Nucleus accumbens (tissue), 56 donors: ENCODE data around the gene PRMT1.

Experiments used
- DNase-seq, 56 donors: peaks; one replicate each; lab custom pipeline; 2025; lab: John Stamatoyannopoulos, UW

PRMT1 gene

DNA sequence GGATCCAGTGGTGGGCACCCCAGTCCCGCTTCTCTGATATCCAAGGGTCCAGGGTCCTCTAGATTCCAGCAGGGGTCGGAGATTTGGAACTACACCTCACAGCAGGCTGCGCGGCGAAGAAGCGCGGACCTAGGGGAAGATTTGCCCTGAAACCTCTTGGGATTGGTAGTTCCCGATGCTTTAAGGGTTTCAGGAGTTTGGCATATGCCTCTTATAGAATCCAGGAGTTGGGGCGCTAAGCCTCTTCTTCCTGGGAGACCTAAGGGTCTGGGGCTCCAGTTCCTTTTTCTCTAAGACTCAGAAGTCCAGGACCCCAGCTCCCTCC, 11.0 kb upstream of the PRMT1 start:
- DNase-seq, result no peak

DNA sequence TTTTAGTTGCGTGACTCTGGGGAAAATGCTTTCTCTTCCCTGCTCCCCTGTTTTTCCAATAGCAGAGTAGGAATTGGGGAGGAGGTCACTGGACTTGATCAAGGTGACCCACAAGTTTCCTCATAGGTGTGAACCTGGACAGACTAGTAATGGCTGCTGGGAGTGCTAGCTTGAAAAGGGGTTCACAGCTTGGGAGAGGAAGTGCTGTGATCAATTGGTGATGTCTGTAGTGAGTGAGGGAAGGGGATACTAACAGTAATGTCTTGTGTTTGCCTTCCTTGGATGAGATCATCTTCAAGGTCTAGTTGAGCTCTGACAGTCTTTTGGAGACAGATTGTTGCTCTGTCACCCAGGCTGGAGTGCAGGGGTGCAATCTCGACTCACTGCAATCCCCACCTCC, 9.6 kb upstream of the PRMT1 start:
- DNase-seq, result no peak

DNA sequence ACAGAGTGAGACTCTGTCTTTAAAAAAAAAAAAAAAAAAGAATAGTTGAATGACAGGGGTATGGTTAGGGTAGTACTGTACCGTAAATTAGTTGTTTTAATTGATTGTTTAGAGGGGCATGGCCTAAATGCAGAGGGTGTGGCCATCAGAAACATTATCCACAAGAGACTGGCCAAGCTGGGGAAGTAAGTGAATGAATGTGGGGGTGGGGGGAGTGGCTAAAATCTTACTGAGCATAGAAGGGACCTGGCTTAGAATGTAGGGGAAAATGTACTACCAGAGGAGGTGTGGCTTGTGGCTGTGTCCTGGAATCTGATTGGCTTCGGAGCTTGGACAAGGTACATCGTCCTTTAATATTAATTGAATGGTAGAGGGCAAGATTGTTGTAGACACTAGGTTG, 7.6 kb upstream of the PRMT1 start:
- no peak for DNase-seq

DNA sequence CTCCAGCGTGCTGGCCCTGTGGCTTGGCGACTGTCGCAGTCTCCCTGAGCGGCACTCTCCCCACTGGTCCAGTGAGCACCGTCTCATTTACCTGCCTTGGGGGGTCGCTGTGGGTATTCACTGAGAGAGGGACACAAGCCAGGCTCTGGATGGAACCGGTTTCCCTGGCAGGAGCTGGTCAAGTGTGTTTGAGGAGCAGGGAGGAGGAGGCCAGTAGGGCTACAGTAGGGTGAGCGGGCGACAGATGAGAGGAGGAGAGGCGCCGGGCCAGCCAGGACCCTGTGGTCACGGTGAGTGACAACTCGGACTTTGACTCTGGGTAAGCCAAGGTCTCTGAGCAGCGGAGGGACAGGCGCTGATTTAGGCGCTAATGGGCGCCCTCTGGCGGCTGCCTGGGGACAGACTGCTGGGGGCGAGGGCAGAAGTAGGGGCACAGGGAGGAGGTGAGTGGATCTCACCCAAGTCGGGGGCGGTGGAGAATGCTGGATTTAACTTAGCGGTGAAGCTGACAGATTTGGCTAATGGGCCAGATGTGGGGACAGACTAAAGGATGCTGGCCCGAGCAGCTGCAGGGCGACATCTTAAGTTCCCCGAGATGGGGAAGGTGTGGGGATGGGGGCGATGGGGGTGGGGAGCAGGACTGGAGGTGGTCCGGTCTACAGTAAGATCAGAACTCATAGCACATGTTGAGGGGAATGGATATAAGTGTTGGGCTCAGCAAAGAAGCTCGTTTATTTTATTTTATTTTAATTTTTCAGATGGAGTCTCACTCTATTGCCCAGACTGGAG, 4.7 kb upstream of the PRMT1 start:
- DNase-seq, result peak in 51 of 56 donors; percentile 14 to 84 (median 49)

DNA sequence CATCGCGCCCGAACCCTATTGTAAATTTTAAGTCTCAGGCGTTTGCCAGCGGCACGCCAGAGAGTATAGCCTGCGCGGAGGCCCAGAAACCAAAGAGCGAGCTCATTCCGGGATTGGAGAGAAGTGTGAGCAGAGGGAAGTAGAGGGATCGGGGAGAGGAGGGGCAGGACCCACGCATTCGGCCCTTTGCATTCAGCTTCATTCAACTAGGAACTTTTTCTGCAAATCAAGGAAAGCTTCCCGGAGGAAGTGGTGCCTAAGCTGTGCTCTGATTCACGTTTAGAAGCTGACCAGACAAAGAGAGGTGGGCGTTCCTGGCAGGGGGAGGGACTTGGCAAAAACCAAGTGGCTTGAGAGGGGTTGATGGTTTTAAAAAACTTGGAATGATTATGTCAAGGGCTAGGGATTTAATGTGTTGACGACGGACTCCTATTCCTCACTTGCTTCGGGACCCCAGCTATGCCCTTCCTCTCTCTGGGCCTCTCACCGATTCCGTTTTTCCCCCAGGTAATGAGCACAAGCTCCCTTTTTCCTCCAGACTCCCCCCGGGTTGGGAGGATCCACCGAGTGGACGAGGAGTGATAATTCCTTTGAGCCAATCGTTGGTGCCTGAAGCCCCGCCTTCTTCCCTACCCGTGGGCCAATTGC, 811 bp upstream of the PRMT1 start:
- DNase-seq, result peak in 26 of 56 donors; percentile 42 to 94 (median 81)

DNA sequence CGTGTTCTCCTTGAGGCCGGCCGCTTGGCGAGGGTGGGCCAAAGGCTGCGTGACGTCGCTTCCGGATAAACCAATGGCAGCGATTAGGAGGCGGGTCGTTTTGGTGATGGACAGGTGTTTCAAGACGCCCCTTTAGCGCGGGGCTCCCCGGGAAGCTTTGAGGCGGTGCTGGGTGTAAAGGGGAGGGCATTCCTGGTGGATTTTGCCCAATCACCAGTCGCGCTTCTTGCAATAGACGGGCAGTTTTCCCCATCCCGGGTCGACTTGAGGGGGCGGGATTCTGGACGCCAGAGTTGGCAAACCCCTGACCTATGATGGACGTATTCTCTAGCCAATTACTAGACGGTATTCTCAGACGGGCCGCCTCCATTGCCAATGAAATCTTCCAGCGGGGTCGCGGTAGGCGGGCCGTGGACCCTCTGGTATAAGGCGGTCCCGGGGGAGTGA, 264 bp upstream of the PRMT1 start:
- DNase-seq, result peak; percentile 98 to 100 (median 100)

DNA sequence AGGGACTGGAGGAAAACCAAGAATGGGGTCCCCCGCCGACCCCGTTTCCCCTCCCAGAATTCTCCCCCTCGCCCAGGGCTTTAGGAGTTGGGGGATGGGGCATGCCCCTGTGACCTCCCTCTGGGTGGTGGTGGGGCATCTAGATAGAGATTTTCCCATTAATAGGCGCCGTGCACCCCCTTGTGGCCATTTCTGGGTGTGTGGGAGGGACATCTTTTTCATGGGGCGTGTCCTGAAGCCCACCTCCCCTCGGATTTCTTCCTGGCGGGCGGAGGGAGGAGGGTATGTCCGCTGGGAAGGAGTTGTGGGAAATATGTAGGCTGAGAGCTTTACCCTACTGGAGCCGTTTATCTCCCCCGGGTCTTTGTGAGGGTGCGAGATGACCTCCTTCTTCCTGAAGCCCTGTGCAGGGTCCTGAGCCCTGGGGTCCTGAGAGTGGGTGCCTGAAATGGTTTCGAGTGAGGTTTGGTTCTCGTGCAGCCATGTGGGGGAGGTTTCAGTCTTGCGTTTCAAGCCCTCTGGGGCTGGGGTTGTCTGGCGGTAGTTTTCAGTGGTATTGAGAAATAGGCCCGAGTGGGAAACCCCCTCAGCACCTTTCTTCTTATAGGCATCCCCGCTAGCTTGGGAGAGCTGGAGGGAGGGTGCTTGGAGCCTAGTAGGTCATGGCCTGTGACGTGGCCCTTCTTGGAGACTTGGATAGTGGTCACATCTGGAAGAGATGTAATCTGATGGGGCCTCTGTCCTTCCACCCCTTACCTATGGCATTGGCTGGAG, 1.0 kb downstream of the PRMT1 start:
- DNase-seq, result peak in 46 of 56 donors; percentile 12 to 77 (median 39)

DNA sequence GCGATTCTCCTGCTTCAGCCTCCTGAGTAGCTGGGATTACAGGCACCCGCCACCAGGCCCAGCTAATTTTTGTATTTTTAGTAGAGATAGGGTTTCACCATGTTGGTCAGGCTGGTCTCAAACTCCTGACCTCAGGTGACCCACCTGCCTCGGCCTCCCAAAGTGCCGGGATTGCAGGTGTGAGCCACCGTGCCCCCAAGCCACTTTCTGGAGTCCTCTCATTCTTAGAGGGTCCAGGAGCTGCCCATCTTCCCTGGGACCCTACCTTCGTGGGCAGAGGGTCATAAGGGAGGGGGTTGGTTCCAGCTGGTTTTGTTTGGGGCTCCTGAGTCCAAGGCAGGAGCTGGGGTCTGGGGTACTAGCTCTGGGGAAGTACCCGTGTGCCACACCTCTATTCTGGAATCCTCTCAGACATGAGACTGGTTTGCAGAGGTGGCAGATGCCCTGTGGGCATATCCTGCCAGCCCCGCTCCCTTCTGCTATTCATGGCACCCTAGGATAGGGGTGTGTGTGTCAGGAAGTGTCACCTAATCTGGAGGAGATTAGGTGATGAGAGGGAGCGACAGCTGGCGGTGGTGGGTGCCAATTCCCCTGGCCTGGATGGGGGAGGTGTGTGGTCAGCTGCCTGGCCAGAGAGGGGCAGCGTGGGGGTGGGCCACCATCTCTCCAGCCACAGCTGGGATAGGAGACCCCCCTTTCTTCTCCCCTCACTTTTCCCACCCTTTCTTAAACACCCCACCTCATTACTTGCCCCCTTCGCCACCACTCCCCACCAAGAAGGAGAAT, 2.1 kb downstream of the PRMT1 start:
- no peak for DNase-seq

DNA sequence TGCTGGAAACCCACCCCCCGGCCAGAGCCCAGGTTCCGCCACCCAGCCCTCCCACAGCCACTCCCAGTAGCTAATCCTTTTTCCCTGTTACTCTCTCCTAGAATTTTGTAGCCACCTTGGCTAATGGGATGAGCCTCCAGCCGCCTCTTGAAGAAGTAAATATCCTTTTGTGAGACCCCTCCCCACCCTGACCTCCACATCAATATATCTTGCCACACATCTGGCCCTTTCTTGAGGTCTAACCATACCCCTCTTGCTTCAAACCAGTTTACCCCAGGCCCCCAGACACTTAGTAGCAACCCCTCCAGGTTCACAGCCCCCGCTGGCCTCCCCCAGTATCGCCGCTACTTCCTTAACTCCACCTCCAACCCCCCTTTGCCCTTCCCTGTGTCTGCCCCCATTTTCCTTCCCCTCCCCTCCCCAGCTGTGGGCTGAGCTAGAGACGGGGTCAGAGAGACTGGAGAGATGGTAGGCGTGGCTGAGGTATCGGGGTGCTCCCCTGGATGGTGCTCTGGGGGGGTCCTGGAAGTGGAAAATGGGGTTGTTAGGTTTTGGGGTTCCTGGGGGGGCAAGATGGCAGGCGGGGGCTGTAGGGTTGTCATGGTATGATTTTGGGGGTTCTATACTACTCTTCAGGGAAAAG, 2.8 kb downstream of the PRMT1 start:
- DNase-seq, result no peak

DNA sequence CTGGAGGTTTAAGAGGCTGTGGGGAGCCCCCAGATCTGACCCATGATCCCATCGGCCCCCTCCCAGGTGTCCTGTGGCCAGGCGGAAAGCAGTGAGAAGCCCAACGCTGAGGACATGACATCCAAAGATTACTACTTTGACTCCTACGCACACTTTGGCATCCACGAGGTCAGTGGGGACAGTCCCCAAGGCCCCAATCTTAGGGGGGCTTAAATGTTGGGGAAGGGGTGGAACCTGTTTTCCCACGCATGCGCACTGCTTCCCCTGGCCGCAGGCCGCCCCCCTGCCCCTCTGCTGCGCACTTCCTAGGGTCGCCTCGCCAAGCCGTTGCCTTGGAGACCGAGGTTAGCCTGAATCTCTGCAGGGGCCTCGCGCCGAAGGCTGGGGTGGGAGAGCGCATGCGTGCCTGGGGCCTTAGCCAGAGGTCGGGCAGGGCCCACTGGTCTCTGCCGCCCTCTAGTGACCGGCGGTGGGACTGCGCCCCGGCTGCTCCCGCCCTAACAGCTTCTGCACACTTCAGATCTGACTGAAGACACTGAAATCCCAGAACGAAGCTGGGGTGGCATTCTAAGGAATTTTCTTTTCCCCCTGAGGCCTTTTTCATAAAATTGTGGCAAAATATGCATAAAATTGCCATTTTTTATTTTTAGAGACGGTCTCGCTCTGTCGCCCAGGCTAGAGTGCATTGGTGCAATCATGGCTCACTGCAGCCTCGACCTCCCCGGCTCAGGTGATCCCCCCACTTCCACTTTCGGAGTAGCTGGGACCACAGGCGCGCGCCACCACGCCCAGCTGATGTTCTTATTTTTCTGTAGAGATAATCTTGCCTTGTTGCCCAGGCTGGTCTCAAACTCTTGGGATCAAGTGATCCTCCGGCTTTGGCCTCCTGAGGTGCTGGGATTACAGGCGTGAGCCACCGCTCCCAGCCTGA, 3.6 kb downstream of the PRMT1 start:
- DNase-seq, result peak in 54 of 56 donors; percentile 36 to 94 (median 77)

DNA sequence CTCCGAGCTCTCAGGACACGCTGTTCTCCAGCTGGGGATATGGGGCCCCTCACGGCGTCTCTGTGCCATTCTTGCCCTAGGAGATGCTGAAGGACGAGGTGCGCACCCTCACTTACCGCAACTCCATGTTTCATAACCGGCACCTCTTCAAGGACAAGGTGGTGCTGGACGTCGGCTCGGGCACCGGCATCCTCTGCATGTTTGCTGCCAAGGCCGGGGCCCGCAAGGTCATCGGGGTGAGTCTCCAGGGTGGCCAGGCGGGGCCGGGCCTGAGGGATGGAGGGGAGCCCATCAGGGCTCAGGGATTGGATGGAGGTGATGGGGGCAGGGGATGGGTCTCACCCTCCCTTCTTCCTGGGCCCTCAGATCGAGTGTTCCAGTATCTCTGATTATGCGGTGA, 4.8 kb downstream of the PRMT1 start:
- no peak for DNase-seq

DNA sequence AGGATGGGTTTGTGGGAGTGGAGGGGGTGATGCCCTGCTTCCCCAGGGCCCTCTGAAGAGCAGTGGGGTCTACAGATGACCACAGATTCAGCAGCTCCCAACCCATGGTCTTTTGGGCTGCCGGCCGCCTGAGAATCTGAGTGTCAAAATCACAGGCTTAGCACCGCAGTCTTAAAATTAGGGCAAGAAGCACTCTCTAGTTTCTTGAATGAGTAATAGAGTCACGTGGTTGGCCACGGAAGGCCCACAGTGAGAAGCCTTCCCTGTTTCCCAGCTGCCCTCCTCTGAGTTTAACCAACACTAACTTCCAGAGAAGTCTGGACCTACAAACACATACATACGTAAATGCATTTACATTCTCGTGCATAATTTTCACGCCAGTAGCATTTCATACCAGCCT, 5.2 kb downstream of the PRMT1 start:
- DNase-seq, result no peak

DNA sequence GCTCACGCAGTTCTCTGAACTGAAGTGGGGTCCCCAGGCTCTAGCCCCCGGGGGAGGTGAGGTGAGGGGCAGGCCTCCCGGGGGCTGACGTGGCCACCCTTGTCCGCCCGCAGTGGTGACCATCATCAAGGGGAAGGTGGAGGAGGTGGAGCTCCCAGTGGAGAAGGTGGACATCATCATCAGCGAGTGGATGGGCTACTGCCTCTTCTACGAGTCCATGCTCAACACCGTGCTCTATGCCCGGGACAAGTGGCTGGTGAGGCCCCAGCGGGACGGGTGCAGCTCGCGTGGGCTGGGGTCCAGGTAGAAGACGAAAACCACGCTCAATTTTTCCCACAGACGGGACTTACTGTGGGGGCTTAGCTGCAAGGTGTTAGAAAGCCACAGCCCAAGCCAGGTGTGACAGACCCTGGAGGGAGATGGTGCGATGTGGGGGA, 6.8 kb downstream of the PRMT1 start:
- no peak for DNase-seq

DNA sequence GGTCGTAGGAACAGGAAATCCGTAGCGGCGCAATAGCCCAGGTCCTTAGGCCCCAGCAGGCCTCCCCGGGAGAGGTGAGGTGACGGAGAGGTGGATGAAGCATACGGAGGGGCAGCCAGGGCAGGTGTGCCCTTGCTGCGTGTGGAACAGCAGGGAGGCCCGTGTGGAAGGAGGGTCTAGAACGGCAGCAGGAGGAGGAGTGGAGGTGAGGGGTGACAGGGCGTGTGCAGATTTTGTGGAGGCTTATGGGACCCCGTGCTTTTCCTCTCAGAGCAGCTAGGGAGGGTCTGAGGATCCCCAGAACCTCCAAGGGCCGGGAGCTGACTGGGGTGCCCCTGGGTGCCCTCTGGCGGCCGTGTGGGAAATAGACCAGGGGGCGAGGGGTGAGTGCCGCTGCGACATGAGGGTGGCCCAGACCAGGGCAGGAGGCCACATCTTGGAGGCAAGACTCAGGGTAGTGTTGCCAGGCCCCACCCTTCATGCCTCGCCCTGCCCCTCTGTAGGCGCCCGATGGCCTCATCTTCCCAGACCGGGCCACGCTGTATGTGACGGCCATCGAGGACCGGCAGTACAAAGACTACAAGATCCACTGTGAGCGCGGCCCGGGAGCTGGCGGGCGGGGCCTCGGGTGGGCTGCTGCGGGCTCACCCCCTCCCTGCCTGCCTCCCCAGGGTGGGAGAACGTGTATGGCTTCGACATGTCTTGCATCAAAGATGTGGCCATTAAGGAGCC, 7.3 kb downstream of the PRMT1 start:
- DNase-seq, result no peak

DNA sequence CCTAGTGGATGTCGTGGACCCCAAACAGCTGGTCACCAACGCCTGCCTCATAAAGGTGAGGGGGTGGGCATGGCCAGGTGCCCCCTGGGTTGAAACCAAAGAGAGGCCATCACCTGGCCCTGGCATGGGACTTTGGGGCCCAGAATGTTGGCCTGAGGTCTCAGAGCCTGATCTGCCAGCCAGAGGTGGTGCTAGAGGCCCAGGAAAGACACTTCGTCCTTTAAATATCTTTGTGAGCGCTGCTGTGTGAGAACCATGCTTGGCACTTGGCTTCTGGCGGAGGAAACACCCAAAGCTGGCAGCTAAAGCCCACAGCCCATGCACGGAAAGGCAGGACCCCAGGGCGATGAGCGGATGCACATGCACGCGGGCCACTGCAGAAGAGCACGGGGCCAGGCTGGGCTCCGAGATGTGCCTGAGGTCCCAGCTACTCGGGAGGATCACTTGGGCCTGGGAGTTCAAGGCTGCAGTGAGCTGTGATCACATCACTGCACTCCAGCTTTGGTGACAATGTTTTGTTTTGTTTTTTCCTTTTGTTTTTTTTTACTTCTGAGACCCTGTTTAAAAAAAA, 8.0 kb downstream of the PRMT1 start:
- DNase-seq, result no peak

DNA sequence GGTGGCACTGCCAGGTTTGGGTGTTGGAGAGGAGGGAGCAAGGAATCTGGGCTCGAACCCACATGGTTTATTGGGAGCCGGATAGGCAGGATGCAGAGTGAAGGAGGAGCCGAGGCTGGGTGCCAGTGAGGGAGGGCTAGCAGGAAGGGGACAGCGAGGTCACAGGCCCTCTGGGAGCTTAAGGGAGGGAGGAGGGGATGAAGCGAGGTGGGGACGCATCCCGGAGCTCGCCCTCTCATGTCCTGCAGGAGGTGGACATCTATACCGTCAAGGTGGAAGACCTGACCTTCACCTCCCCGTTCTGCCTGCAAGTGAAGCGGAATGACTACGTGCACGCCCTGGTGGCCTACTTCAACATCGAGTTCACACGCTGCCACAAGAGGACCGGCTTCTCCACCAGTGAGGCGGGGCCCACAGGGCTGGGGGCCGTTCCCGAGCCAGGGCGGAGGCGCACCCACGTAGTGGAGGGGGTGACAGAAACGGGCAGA, 8.8 kb downstream of the PRMT1 start:
- no peak for DNase-seq

DNA sequence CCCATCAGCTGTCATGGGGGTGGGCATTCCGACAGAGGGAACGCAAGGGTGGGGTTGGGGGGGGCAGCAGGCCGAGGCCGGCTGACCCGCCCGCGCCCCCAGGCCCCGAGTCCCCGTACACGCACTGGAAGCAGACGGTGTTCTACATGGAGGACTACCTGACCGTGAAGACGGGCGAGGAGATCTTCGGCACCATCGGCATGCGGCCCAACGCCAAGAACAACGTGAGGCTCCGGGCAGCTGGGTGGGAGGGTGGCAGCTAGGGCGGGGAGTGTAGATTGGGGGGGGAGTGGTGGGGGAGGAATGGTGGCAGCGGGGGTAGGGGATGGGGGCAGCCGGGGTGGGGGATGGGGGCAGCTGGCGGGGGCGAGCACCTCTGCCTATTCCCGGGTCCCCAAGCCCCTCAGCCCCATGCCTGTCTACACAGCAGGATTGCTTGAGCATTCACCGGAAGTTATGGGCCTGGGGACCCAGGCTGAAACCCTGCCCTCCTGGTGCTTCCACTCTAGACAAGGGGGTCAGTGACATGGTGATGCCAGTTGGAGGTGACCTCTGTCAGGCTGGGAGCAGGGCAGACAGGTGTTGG, 9.5 kb downstream of the PRMT1 start:
- no peak for DNase-seq
